Small intestine (tissue), 7 donors: ENCODE data around the gene LIMS2. TPM values are rescaled to one million over a fixed set of nuclear protein-coding genes. Genes with fewer than 3 reads are reported as not detected.
A peak's percentile ranks its signal among the peaks of the same experiment; 100 is the strongest.

Experiments used
- DNase-seq, 2 donors: peaks; one replicate each; pipeline versions ENCODE4 v3.0.0 to v3.0.0-alpha.2; 2013
- FAIRE-seq: peaks from 2 replicates; lab custom pipeline; 2012; peaks lifted over from hg19 to GRCh38; lab: Jason Lieb, UNC
- H3K27ac ChIP-seq, 3 donors: one replicate each; pipeline ENCODE4 v1.5.1; 2013; ENCODE audit warnings: low read length in 2 of 3, mild to moderate bottlenecking in 2 of 3, control low read depth in 1 of 3, inconsistent platforms in 1 of 3, low read depth in 1 of 3, moderate library complexity in 1 of 3
- H3K27me3 ChIP-seq, 3 donors: one replicate each; pipeline ENCODE4 v1.6.1; 2013; ENCODE audit warnings: low read length in 3 of 3, inconsistent platforms in 1 of 3; ENCODE audit not compliant: control insufficient read depth in 3 of 3, insufficient read depth in 3 of 3
- H3K36me3 ChIP-seq, 3 donors: one replicate each; pipeline ENCODE4 v1.6.1; 2013; ENCODE audit warnings: low read length in 3 of 3, inconsistent platforms in 1 of 3, low read depth in 1 of 3, mild to moderate bottlenecking in 1 of 3, moderate library complexity in 1 of 3; ENCODE audit not compliant: control insufficient read depth in 3 of 3, insufficient read depth in 2 of 3
- H3K4me1 ChIP-seq, 3 donors: one replicate each; pipeline ENCODE4 v1.6.1; 2013; ENCODE audit warnings: low read length in 2 of 3, inconsistent platforms in 1 of 3, low read depth in 1 of 3, mild to moderate bottlenecking in 1 of 3, moderate library complexity in 1 of 3; ENCODE audit not compliant: control insufficient read depth in 3 of 3, insufficient read depth in 2 of 3
- H3K4me3 ChIP-seq, 3 donors: one replicate each; pipeline ENCODE4 v1.5.1; 2013; ENCODE audit warnings: low read length in 3 of 3, control low read depth in 1 of 3, inconsistent platforms in 1 of 3, low read depth in 1 of 3, mild to moderate bottlenecking in 1 of 3, moderate library complexity in 1 of 3
- H3K9me3 ChIP-seq, 2 donors: one replicate each; pipeline ENCODE4 v1.6.1; 2013; ENCODE audit warnings: low read depth in 1 of 2, low read length in 1 of 2; ENCODE audit not compliant: control insufficient read depth in 2 of 2, insufficient read depth in 1 of 2
- WGBS, 3 donors: extraction: QIAGEN DNeasy Blood & Tissue Kit; methylation state at CpG; one replicate each; pipeline ENCODE4 v1.1.7; 2013; 5-methylcytosine and 5-hydroxymethylcytosine counted together
- polyA plus RNA-seq, 4 donors: library from polyadenylated mRNA; stranded (reverse) in 3 of 4; unstranded in 1 of 4; fragments of 200-250 nt in 3 of 4; fragments of 120-200 nt in 1 of 4; gene quantifications; one replicate each; pipeline versions ENCODE4 v1.2.1 to v1.2.3, GENCODE V29; 2013
- donor health status: healthy with polysubstance abuse.
- donor health status: control.
- donor health status: control.
- donor health status: Bipolar disorder and iron deficiency.
- donor health status: healthy.

The LIMS2 gene
- polyA plus RNA-seq, 4 donors: 2.2 to 39.5 (median 8.6) TPM

GRCh38 chr2:127639111-127639474, 36.2 kb downstream of the LIMS2 start:
- H3K9me3 ChIP-seq: no peaks in the 10 kb centered on the region
- peaks cover 0 to 66% (median 8%) of the 10 kb centered on the region in 3 donors for H3K36me3 ChIP-seq
- WGBS, 3 donors: 87 to 90% (median 88%) methylated on average over 13 of the region's 13 CpGs
- H3K27me3 ChIP-seq: no peaks in the 10 kb centered on the region
- H3K4me1 ChIP-seq: peaks cover 0 to 41% (median 0%) of the 10 kb centered on the region in 3 donors
- FAIRE-seq (no peak), DNase-seq (no peak)
- no peak overlapping the region for H3K4me3 ChIP-seq
- no peak overlapping the region for H3K27ac ChIP-seq

GRCh38 chr2:127638361-127639110, 36.8 kb downstream of the LIMS2 start:
- Histone ChIP-seq H3K4me3 (no peak overlapping the region), H3K9me3 (no peaks in the 10 kb centered on the region), H3K27me3 (no peaks in the 10 kb centered on the region), H3K4me1 (peaks cover 0 to 44% (median 0%) of the 10 kb centered on the region in 3 donors), H3K36me3 (peaks cover 0 to 71% (median 10%) of the 10 kb centered on the region in 3 donors), H3K27ac (peak overlapping the region in 2 of 3 donors; percentile 66 to 74)
- DNase-seq: peak in 1 of 2 donors; percentile 61
- no peak for FAIRE-seq
- WGBS, 3 donors: 65 to 75% (median 72%) methylated on average over 23 of the region's 23 CpGs

GRCh38 chr2:127637725-127638252, 37.5 kb downstream of the LIMS2 start:
- Histone ChIP-seq H3K9me3 (no peaks in the 10 kb centered on the region), H3K4me3 (no peak overlapping the region), H3K36me3 (peaks cover 0 to 79% (median 10%) of the 10 kb centered on the region in 3 donors), H3K27me3 (no peaks in the 10 kb centered on the region), H3K27ac (peak overlapping the region in 2 of 3 donors; percentile 66 to 74), H3K4me1 (peaks cover 0 to 46% (median 0%) of the 10 kb centered on the region in 3 donors)
- no peak for FAIRE-seq
- peak in 1 of 2 donors; percentile 48 for DNase-seq
- WGBS, 3 donors: 49 to 67% (median 62%) methylated on average over 7 to 8 of the region's 8 CpGs

- Histone ChIP-seq H3K36me3 (peaks cover 0 to 84% (median 10%) of the 10 kb centered on the region in 3 donors), H3K27me3 (no peaks in the 10 kb centered on the region), H3K4me3 (no peak overlapping the region), H3K9me3 (no peaks in the 10 kb centered on the region), H3K4me1 (peaks cover 0 to 46% (median 0%) of the 10 kb centered on the region in 3 donors), H3K27ac (peak overlapping the region in 2 of 3 donors; percentile 34 to 66)
- DNase-seq (no peak), FAIRE-seq (no peak)
- WGBS, 3 donors: 66 to 86% (median 79%) methylated on average over 9 to 13 of the region's 13 CpGs
These were observed 38.1 kb downstream of the LIMS2 start for GRCh38 chr2:127637236-127637630.

- Histone ChIP-seq H3K27ac (peak overlapping the region in 2 of 3 donors; percentile 34 to 88), H3K4me3 (no peak overlapping the region), H3K36me3 (peaks cover 0 to 91% (median 12%) of the 10 kb centered on the region in 3 donors), H3K27me3 (no peaks in the 10 kb centered on the region), H3K9me3 (no peaks in the 10 kb centered on the region), H3K4me1 (peaks cover 0 to 46% (median 0%) of the 10 kb centered on the region in 3 donors)
- DNase-seq (peak; percentile 68 to 86), FAIRE-seq (no peak)
- 58 to 83% (median 74%) methylated on average over 28 to 33 of the region's 33 CpGs for WGBS, 3 donors
These were observed 38.8 kb downstream of the LIMS2 start for GRCh38 chr2:127636248-127637235.

- H3K4me1 ChIP-seq: peaks cover 0 to 46% (median 0%) of the 10 kb centered on the region in 3 donors
- no peaks in the 10 kb centered on the region for H3K27me3 ChIP-seq
- H3K36me3 ChIP-seq: peaks cover 0 to 99% (median 15%) of the 10 kb centered on the region in 3 donors
- peak overlapping the region in 1 of 3 donors; percentile 88 for H3K27ac ChIP-seq
- no peak overlapping the region for H3K4me3 ChIP-seq
- FAIRE-seq (no peak), DNase-seq (no peak)
- H3K9me3 ChIP-seq: no peaks in the 10 kb centered on the region
- 92 to 94% (median 93%) methylated on average over 19 of the region's 19 CpGs for WGBS, 3 donors
These were observed 39.7 kb downstream of the LIMS2 start for GRCh38 chr2:127635380-127636237.

GRCh38 chr2:127634626-127635379, 40.5 kb downstream of the LIMS2 start:
- FAIRE-seq: no peak
- WGBS, 3 donors: 92 to 94% (median 93%) methylated on average over 12 to 17 of the region's 17 CpGs

More at GRCh38 chr2:127634626-127635379, 40.5 kb downstream of the LIMS2 start:
- Histone ChIP-seq H3K36me3 (peaks cover 0 to 99% (median 15%) of the 10 kb centered on the region in 3 donors), H3K4me3 (no peak overlapping the region), H3K4me1 (peaks cover 0 to 41% (median 0%) of the 10 kb centered on the region in 3 donors), H3K9me3 (no peaks in the 10 kb centered on the region), H3K27me3 (no peaks in the 10 kb centered on the region), H3K27ac (no peak overlapping the region)
- DNase-seq: no peak
